H9 (cell line): ENCODE measurements around the gene CBX1. TPM values are rescaled to one million over a fixed set of nuclear protein-coding genes. Genes with fewer than 3 reads are reported as not detected.

ENCODE experiments used
- DNase-seq: peaks from one replicate; pipeline ENCODE4 v3.0.0-alpha.2; 2017
- H2AFZ ChIP-seq: one replicate; pipeline ENCODE4 v1.6.1; 2013; ENCODE audit warnings: mild to moderate bottlenecking, low read length, control low read depth, moderate library complexity
- H2AK5ac ChIP-seq: 2 replicates; pipeline ENCODE4 v1.6.1; 2013; ENCODE audit warnings: low read length, control low read depth, mixed read lengths; ENCODE audit not compliant: insufficient read length
- H2BK120ac ChIP-seq: one replicate; pipeline ENCODE4 v1.6.1; 2013; ENCODE audit warnings: low read depth, mild to moderate bottlenecking, low read length, control low read depth, inconsistent platforms; ENCODE audit not compliant: poor library complexity, severe bottlenecking
- H2BK12ac ChIP-seq: 2 replicates; pipeline ENCODE4 v1.6.1; 2013; ENCODE audit warnings: low read length, control low read depth, mixed read lengths, low read depth; ENCODE audit not compliant: insufficient read length
- H2BK15ac ChIP-seq: 2 replicates; pipeline ENCODE4 v1.6.1; 2013; ENCODE audit warnings: low read depth, low read length, control low read depth
- H2BK20ac ChIP-seq: one replicate; pipeline ENCODE4 v1.6.1; 2013; ENCODE audit warnings: low read depth, mild to moderate bottlenecking, low read length, control low read depth, inconsistent platforms; ENCODE audit not compliant: poor library complexity, severe bottlenecking
- H2BK5ac ChIP-seq: 2 replicates; pipeline ENCODE4 v1.6.1; 2013; ENCODE audit warnings: low read length, control low read depth, mixed read lengths; ENCODE audit not compliant: insufficient read length
- H3K14ac ChIP-seq: 2 replicates; pipeline ENCODE4 v1.6.1; 2013; ENCODE audit warnings: low read length, control low read depth; ENCODE audit not compliant: insufficient read depth
- H3K18ac ChIP-seq: 2 replicates; pipeline ENCODE4 v1.6.1; 2013; ENCODE audit warnings: low read depth, mild to moderate bottlenecking, mixed read lengths, low read length, control low read depth; ENCODE audit not compliant: insufficient read length
- H3K23ac ChIP-seq: 2 replicates; pipeline ENCODE4 v1.6.1; 2013; ENCODE audit warnings: low read length, control low read depth, mixed read lengths, low read depth; ENCODE audit not compliant: insufficient read length
- H3K23me2 ChIP-seq: 2 replicates; pipeline ENCODE4 v1.6.1; 2013; ENCODE audit warnings: low read depth, mild to moderate bottlenecking, mixed read lengths, low read length, control low read depth; ENCODE audit not compliant: insufficient read length, poor library complexity, severe bottlenecking
- H3K27ac ChIP-seq: 2 replicates; pipeline ENCODE4 v1.5.1; 2013; ENCODE audit warnings: low read length, control low read depth, mixed read lengths, low read depth; ENCODE audit not compliant: insufficient read length
- H3K27me3 ChIP-seq: 2 replicates; pipeline ENCODE4 v1.6.1; 2013; ENCODE audit warnings: low read length, control low read depth, inconsistent platforms; ENCODE audit not compliant: insufficient read depth
- H3K4ac ChIP-seq: 2 replicates; pipeline ENCODE4 v1.6.1; 2013; ENCODE audit warnings: low read depth, mild to moderate bottlenecking, control low read depth, inconsistent platforms, low read length, moderate library complexity
- H3K4me1 ChIP-seq: 2 replicates; pipeline ENCODE4 v1.6.1; 2013; ENCODE audit warnings: low read length, control low read depth, inconsistent platforms; ENCODE audit not compliant: insufficient read depth
- H3K4me2 ChIP-seq: 2 replicates; pipeline ENCODE4 v1.6.1; 2013; ENCODE audit warnings: low read length, control low read depth, mixed read lengths; ENCODE audit not compliant: insufficient read length, insufficient read depth
- H3K56ac ChIP-seq: 2 replicates; pipeline ENCODE4 v1.6.1; 2013; ENCODE audit warnings: low read depth, mild to moderate bottlenecking, mixed read lengths, low read length, control low read depth; ENCODE audit not compliant: insufficient read length
- H3K79me1 ChIP-seq: 2 replicates; pipeline ENCODE4 v1.6.1; 2013; ENCODE audit warnings: low read depth, mild to moderate bottlenecking, moderate library complexity, low read length, control low read depth, inconsistent platforms; ENCODE audit not compliant: insufficient read depth, poor library complexity, severe bottlenecking
- H3K79me2 ChIP-seq: 2 replicates; pipeline ENCODE4 v1.6.1; 2013; ENCODE audit warnings: low read length, control low read depth, inconsistent platforms; ENCODE audit not compliant: insufficient read depth
- H3K9ac ChIP-seq: 2 replicates; pipeline ENCODE4 v1.6.1; 2013; ENCODE audit warnings: low read length, control low read depth, mixed read lengths; ENCODE audit not compliant: insufficient read length; ENCODE audit errors: extremely low read depth
- H3K9me3 ChIP-seq: one replicate; pipeline ENCODE4 v1.6.1; 2013; ENCODE audit warnings: low read depth, low read length, inconsistent platforms; ENCODE audit not compliant: control insufficient read depth
- H3T11ph ChIP-seq: one replicate; pipeline ENCODE4 v1.6.1; 2013; ENCODE audit warnings: mild to moderate bottlenecking, low read length, control low read depth, inconsistent platforms
- H4K20me1 ChIP-seq: one replicate; pipeline ENCODE4 v1.6.1; 2013; ENCODE audit not compliant: control insufficient read depth, insufficient read length, insufficient read depth
- H4K5ac ChIP-seq: 2 replicates; pipeline ENCODE4 v1.6.1; 2013; ENCODE audit warnings: low read depth, mild to moderate bottlenecking, mixed read lengths, low read length, control low read depth; ENCODE audit not compliant: insufficient read length
- H4K8ac ChIP-seq: replicated peaks from 2 replicates; pipeline ENCODE4 v1.6.1; 2013; ENCODE audit warnings: low read length, control low read depth, mixed read lengths, low read depth; ENCODE audit not compliant: insufficient read length
- H4K91ac ChIP-seq: 2 replicates; pipeline ENCODE4 v1.6.1; 2013; ENCODE audit warnings: low read depth, mild to moderate bottlenecking, moderate library complexity, mixed read lengths, low read length, control low read depth; ENCODE audit not compliant: insufficient read length
- H3K27ac Mint-ChIP-seq, 3 experiments: 2 replicates in 2 of 3; 3 replicates in 1 of 3; pipeline ENCODE4 v1.8.0; 2020 to 2021; ENCODE audit warnings: mixed read lengths in 3 of 3, mild to moderate bottlenecking in 1 of 3, moderate library complexity in 1 of 3
- H3K27me3 Mint-ChIP-seq: 2 replicates; pipeline ENCODE4 v1.8.0; 2021; ENCODE audit warnings: low read depth, mild to moderate bottlenecking, moderate library complexity, mixed read lengths
- H3K36me3 Mint-ChIP-seq, 3 experiments: 2 replicates in 2 of 3; 3 replicates in 1 of 3; pipeline ENCODE4 v1.8.0; 2020 to 2021; ENCODE audit warnings: low read depth in 3 of 3, mixed read lengths in 3 of 3; ENCODE audit not compliant: insufficient read depth in 1 of 3
- H3K4me1 Mint-ChIP-seq, 2 experiments: 2 replicates each; pipeline ENCODE4 v1.8.0; 2020; ENCODE audit warnings: mixed read lengths in 2 of 2
- H3K4me3 Mint-ChIP-seq, 2 experiments: 2 replicates in 1 of 2; 3 replicates in 1 of 2; pipeline ENCODE4 v1.8.0; 2020 to 2021; ENCODE audit warnings: mild to moderate bottlenecking in 2 of 2, mixed read lengths in 2 of 2, moderate library complexity in 1 of 2
- H3K9me3 Mint-ChIP-seq, 2 experiments: 2 replicates in 1 of 2; 3 replicates in 1 of 2; pipeline ENCODE4 v1.8.0; 2020; ENCODE audit warnings: mild to moderate bottlenecking in 2 of 2, mixed read lengths in 2 of 2, moderate library complexity in 1 of 2
- CTCF ChIP-seq: fragments of 200-600 bp; sonication (generic); conservative IDR thresholded peaks from 3 replicates; pipeline ENCODE4 v1.8.0; 2021; ENCODE audit warnings: antibody characterized with exemption, mild to moderate bottlenecking
- WGBS: extraction: QIAGEN DNeasy Blood & Tissue Kit; methylation state at CpG from one replicate; pipeline ENCODE4 v1.1.7; 2013; ENCODE audit warnings: missing lambda C conversion rate, low lambda C conversion rate, mixed read lengths; ENCODE audit not compliant: insufficient read length; ENCODE audit errors: extremely low coverage; 5-methylcytosine and 5-hydroxymethylcytosine counted together
- total RNA-seq: library from RNA; stranded (reverse); gene quantifications from 2 replicates; pipeline ENCODE4 v1.2.1, GENCODE V29; 2021

The CBX1 gene
- total RNA-seq, 1 experiment from 2014 or later: 155 TPM

- Histone ChIP-seq H3K14ac (no peak overlapping the region), H2BK12ac (no peak overlapping the region), H2AK5ac (no peak overlapping the region), H3K9me3 (no peaks in the 10 kb centered on the region), H2BK20ac (no peak overlapping the region), H4K20me1 (no peaks in the 10 kb centered on the region), H3K4ac (no peak overlapping the region), H3K23ac (no peak overlapping the region), H3K23me2 (peaks cover under 1% of the 10 kb centered on the region), H4K5ac (no peak overlapping the region), H3T11ph (no peak overlapping the region), H4K8ac (no peak overlapping the region), H2BK5ac (no peak overlapping the region), H4K91ac (no peak overlapping the region), H3K79me1 (no peaks in the 10 kb centered on the region), H3K27me3 (no peaks in the 10 kb centered on the region; the same call in 1 of the 2 replicates), H3K79me2 (no peaks in the 10 kb centered on the region), H2BK15ac (no peak overlapping the region), H3K27ac (no peak overlapping the region), H3K9ac (no peak overlapping the region), H2AFZ (no peak overlapping the region), H3K18ac (no peak overlapping the region), H3K56ac (no peak overlapping the region), H3K4me2 (no peak overlapping the region), H2BK120ac (no peak overlapping the region), H3K4me1 (no peaks in the 10 kb centered on the region)
- peaks cover 53% of the 10 kb centered on the region for H3K27me3 Mint-ChIP-seq
- no peak for TF ChIP-seq CTCF
- peaks cover 0 to 5% of the 10 kb centered on the region in 2 experiments; a peak in 2 of 4 replicates for H3K4me1 Mint-ChIP-seq
- no peak overlapping the region for H3K27ac Mint-ChIP-seq
- no peak overlapping the region for H3K4me3 Mint-ChIP-seq
- no peak for DNase-seq
- no peaks in the 10 kb centered on the region for H3K9me3 Mint-ChIP-seq
- WGBS: no CpG with 5 or more reads among the region's 6 CpGs
- no peaks in the 10 kb centered on the region for H3K36me3 Mint-ChIP-seq
These were observed 69.3 kb downstream of the CBX1 start for GRCh38 chr17:48031966-48032365.
